Right lobe of liver (tissue), 4 donors: ENCODE measurements around the gene CENATAC.

Source experiments
- POLR2A ChIP-seq: fragments of 450-650 bp; IDR thresholded peaks from one replicate; pipeline ENCODE4 v1.6.1; 2017; ENCODE audit warnings: antibody characterized with exemption, mild to moderate bottlenecking
- TF ChIP-seq, protein P1 (sequence below), 4 donors: fragments of 200-600 bp in 3 of 4; fragments of 450-650 bp in 1 of 4; IDR thresholded peaks; one replicate each; pipeline versions ENCODE4 v1.5.1 to v1.8.0; 2016 to 2022; ENCODE audit warnings: antibody characterized with exemption in 4 of 4, mild to moderate bottlenecking in 2 of 4
- donor health status: DM: no; HTN: no; CAD: no.
- donor health status: DM: no; HTN: no; CAD: no.
- donor health status: DM: no; HTN: yes; CAD: no.

- TF ChIP-seq, protein P1, sequence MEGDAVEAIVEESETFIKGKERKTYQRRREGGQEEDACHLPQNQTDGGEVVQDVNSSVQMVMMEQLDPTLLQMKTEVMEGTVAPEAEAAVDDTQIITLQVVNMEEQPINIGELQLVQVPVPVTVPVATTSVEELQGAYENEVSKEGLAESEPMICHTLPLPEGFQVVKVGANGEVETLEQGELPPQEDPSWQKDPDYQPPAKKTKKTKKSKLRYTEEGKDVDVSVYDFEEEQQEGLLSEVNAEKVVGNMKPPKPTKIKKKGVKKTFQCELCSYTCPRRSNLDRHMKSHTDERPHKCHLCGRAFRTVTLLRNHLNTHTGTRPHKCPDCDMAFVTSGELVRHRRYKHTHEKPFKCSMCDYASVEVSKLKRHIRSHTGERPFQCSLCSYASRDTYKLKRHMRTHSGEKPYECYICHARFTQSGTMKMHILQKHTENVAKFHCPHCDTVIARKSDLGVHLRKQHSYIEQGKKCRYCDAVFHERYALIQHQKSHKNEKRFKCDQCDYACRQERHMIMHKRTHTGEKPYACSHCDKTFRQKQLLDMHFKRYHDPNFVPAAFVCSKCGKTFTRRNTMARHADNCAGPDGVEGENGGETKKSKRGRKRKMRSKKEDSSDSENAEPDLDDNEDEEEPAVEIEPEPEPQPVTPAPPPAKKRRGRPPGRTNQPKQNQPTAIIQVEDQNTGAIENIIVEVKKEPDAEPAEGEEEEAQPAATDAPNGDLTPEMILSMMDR (IDR thresholded peaks at IDR 0.05) = no peak
- no peak for TF ChIP-seq POLR2A
Observed at GRCh38 chr11:119026970-119027369, 29.0 kb downstream of the CENATAC start.
